ENCODE measurements around the gene CCDC50.

GRCh38 chr3:191438150-191438814 lies 109.1 kb downstream of the CCDC50 start:
- TF ChIP-seq CTCF (IDR thresholded peaks at IDR 0.05; ENCODE audit: insufficient read depth, low read depth, low read length), result no peak
- TF ChIP-seq EZH2 (IDR thresholded peaks at IDR 0.05; ENCODE audit: insufficient read depth, low read length), result no peak
